GM12891 (cell line): ENCODE data around the gene BRIP1.

Source experiments
- DNase-seq: peaks from one replicate; pipeline ENCODE4 v3.0.0; 2011; ENCODE audit warnings: low spot score; ENCODE audit not compliant: insufficient read length
- FAIRE-seq: peaks from 2 replicates; lab custom pipeline; 2011; peaks lifted over from hg19 to GRCh38; lab: Jason Lieb, UNC
- PAX5 ChIP-seq: IDR thresholded peaks from 2 replicates; pipeline ENCODE4 v1.6.1; 2011; ENCODE audit warnings: low read length, moderate library complexity, mild to moderate bottlenecking; ENCODE audit not compliant: insufficient read depth, severe bottlenecking
- POLR2A ChIP-seq: IDR thresholded peaks from 2 replicates; pipeline ENCODE4 v1.6.1; 2011; ENCODE audit warnings: low read depth, low read length, control low read depth
- POLR2AphosphoS5 ChIP-seq: IDR thresholded peaks from 2 replicates; pipeline ENCODE4 v1.6.1; 2011; ENCODE audit warnings: low read depth, low read length, control low read depth
- POU2F2 ChIP-seq: IDR thresholded peaks from 2 replicates; pipeline ENCODE4 v1.6.1; 2011; ENCODE audit warnings: low read depth, mild to moderate bottlenecking, control low read depth, low read length, moderate library complexity
- SPI1 ChIP-seq: IDR thresholded peaks from 2 replicates; pipeline ENCODE4 v1.6.1; 2011; ENCODE audit warnings: low read depth, low read length, control low read depth
- TAF1 ChIP-seq: IDR thresholded peaks from 2 replicates; pipeline ENCODE4 v1.6.1; 2011; ENCODE audit warnings: low read depth, low read length, control low read depth

The BRIP1 gene

DNA sequence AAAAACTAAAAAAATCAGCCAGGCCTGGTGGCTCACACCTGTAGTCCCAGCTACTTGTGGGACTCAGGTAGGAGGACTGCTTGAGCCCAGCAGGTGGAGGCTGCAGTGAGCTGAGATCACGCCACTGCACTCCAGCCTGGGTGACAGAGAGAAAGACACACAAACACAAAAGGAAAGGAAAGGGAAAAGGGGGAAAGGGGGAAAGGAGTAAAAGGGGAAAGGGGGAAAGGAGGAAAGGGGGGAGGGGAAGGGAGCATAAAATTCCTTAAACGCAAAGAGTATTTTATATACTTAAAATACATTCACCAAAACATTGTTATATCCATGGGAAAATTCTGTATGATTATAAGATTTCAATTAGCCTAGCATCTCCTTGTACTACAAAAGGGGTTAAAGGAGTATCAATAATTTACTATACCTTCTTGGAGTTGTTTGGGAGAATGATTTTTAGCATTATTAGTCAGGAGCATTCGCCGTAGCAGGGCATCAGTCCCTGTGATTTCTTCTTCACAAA, 17.3 kb upstream of the BRIP1 start:
- no peak for TF ChIP-seq POU2F2
- no peak for TF ChIP-seq POLR2AphosphoS5
- no peak for TF ChIP-seq POLR2A
- TF ChIP-seq TAF1 = no peak
- TF ChIP-seq SPI1 = no peak
- no peak for TF ChIP-seq PAX5
- FAIRE-seq = no peak
- DNase-seq = no peak

DNA sequence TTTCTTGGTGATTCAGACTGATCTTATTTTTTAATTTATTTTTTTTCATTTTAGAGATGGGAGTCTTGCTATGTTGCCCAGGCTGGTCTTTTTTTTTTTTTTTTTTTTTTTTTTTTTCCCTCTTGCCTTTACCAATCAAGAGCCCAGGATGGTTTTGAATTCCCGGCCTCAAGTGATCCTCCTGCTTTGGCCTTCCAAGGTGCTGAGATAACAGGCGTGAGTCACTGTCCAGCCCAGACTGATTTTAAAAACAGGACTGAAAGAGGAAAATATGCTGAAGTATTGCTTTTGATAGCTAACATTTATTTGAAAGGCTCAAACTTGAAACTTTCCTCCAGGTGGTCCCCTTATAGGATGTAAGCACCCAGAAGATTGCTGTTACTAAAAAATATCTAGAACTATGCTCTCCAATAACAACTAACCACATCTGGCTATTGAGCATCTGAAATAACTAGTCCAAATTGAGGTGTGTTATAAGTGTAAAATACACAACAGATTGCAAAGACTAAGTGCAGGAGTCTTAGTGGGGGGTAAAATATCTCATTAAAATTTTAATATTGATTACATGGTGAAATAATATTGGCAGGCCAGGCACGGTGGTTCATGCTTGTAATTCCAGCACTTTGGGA, 15.8 kb upstream of the BRIP1 start:
- FAIRE-seq = no peak
- no peak for DNase-seq
- TF ChIP-seq POU2F2 = no peak
- TF ChIP-seq POLR2A = no peak
- no peak for TF ChIP-seq TAF1
- TF ChIP-seq PAX5 = no peak
- no peak for TF ChIP-seq POLR2AphosphoS5

DNA sequence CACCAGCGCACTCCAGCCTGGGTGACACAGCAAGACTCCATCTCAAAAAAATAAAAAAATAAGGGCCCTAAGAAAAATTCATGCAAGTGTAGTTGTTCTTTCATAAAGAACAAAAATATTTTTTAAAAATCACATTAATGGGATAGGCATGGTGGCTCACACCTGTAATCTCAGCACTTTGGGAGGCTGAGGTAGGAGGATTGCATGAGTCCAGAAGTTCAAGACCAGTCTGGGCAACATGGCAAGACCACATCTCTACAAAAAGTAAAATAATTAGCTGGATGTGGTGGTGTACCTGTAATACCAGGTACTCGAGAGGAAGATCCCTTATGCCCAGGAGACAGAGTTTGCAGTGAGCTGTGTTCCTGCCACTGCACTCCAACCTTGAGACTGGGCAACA, 15.2 kb upstream of the BRIP1 start:
- no peak for DNase-seq
- FAIRE-seq = no peak
- TF ChIP-seq POLR2A (no peak), POLR2AphosphoS5 (no peak), POU2F2 (no peak), TAF1 (no peak), PAX5 (no peak), SPI1 (no peak)

DNA sequence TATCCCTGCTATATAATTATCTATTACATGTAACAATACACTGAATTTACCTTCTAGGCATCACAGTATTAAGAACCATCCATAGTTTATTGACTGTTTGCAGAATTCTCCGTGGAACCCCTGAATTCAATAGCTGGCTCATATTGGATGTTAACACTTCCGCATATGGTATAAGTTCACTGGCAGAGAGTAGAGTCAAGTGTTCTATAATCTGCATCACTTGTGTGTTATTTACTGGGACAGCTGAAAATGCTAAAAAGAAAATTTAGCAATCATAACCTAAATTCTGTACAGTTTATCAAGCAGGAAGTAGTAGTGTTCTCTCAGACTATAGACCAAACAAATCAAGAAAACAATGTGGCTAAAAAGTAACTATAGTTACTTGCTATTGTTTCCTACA, 14.5 kb upstream of the BRIP1 start:
- TF ChIP-seq SPI1 (no peak), POU2F2 (no peak), TAF1 (no peak), POLR2AphosphoS5 (no peak), POLR2A (no peak), PAX5 (no peak)
- FAIRE-seq (no peak), DNase-seq (no peak)

DNA sequence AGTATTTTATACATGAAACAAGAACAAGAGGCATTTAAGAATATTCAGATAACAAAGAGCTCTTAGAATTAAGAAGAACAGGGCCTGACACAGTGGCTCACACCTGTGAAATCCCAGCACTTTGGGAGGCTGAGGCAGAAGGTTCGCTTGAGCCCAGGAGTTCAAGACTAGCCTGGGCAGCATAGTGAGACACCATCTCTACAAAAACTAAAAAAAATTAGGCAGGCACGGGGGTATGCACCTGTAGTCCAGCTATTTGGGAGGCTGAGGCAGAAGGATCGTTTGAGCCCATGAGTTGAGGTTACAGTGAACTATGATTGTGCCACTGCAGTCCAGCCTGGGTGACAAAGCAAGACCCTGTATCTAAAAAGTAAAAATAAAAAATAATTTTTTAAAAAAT, 12.5 kb upstream of the BRIP1 start:
- FAIRE-seq = no peak

DNA sequence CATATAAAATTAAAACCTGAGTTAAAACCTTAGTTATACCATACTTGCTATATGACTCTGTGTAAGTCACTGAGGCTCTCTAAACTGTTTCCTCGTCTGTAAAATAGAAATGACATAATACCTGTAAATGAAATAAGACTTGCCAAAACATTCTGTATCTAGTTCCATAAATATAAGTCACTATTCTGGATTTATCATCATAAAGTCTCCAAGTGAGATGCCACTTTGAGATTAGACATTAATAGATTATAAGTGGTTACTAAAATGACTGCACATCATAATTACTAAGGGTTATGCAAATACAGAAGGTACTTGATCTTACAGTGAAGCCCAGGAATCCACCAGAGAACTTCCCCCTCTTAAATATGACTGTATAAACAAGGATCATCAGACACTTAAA, 12.0 kb upstream of the BRIP1 start:
- no peak for TF ChIP-seq TAF1
- no peak for TF ChIP-seq SPI1
- no peak for TF ChIP-seq POLR2A
- TF ChIP-seq POU2F2 = no peak
- TF ChIP-seq PAX5 = no peak
- TF ChIP-seq POLR2AphosphoS5 = no peak
- no peak for FAIRE-seq
- DNase-seq = no peak

More for the DNA sequence above, 12.5 kb upstream of the BRIP1 start:
- TF ChIP-seq POU2F2 (no peak), POLR2A (no peak), SPI1 (no peak), PAX5 (no peak), POLR2AphosphoS5 (no peak)
- no peak for DNase-seq

DNA sequence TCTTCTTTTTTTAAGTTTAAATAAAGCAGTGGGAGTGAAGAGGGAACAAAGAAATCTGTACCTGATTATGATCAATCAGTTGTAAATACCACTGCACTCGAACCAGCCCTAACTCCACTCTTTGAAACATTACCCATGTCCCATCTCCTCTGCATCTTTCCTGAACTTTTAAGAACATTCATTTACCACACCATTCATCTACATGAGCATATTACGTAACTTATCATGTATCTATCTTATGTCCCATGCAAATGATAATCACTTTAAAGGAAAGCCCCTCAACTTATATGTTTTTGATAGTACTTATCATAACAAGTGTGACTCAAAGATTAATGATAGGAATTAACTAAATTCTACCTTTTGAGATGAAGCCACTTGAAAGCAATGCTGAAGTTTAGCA, 10.7 kb upstream of the BRIP1 start:
- no peak for TF ChIP-seq SPI1
- no peak for TF ChIP-seq TAF1
- TF ChIP-seq POU2F2 = no peak
- TF ChIP-seq POLR2A = no peak
- no peak for TF ChIP-seq PAX5
- no peak for TF ChIP-seq POLR2AphosphoS5
- DNase-seq (no peak), FAIRE-seq (no peak)

DNA sequence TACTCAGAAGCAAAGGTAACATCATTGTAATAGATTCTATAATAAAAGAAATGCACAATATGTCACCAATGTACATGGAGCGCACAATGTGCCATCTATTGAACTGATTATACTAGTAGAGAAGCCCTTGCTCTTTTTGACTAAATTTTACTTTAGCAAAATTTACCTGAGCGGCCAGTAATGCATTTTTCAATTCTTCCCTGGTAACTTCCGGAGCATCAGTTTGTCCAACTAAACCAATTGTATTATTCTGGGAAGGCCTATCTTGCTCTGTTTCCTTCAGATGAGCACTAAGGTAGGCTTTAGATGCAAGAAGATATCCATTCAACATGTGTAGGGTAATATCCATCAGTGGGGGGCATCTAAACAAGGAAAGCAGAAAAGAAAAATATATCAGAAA, 8.8 kb upstream of the BRIP1 start:
- no peak for FAIRE-seq
- no peak for TF ChIP-seq PAX5
- TF ChIP-seq TAF1 = no peak
- no peak for TF ChIP-seq POLR2A
- no peak for TF ChIP-seq POU2F2
- DNase-seq = no peak

DNA sequence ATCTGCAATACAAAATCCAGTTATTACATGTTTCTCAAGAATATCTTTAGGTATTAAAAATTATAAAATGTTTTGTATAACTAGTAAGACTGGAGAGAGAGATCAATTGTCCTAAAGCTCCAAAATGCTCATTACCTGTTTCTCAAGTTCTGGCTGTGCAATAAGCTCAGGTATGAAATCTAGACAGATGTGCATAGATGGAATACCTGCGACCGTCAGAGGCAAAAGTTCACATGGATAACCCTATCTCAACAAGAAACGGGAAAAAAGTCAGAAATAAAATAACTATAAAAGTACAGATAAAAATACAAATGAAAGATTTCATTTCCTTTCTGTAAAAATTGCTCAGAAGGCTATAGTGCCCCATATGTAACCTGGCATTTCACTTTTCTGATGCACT, 5.8 kb upstream of the BRIP1 start:
- no peak for FAIRE-seq
- TF ChIP-seq TAF1 (no peak), PAX5 (no peak), SPI1 (no peak), POU2F2 (no peak), POLR2AphosphoS5 (no peak), POLR2A (no peak)
- DNase-seq = no peak

DNA sequence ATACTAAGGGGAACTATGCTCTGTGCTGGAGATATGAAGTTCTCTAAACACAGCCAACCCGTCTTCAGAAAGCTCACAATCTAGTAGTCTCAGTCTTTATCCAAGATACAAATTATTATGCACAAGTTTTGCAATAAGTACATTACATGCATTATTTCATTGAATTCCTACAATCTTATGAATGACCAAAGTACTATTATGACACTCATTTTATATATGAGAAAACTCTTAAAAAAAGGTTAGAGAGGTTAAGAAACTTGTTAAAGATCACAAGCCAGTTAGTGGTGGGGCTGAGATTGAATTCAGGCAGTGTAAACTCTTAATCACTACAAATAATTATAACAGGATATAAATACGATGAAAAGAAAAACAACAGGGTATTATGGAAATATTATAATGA, 4.7 kb upstream of the BRIP1 start:
- FAIRE-seq (no peak), DNase-seq (no peak)
- TF ChIP-seq TAF1 (no peak), POLR2A (no peak), SPI1 (no peak), POLR2AphosphoS5 (no peak), PAX5 (no peak)

DNA sequence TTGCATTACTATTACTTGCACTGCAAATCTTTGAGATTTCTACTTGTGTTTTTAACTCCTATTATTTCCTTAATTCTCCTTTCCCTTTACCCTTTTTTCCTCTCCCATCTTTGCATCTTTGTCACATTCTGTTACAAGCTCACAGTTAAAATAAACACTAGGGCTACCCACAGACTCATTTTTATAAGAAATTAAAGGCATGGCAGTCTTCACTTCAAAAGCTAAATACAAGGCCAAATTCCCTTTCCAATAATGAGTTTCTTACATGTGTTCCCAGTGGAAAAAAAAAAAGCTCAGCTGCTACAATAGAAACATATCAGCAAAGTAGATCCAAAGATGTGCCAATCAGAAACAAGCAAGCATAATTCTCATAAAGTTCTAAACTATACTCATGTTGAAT, 3.7 kb upstream of the BRIP1 start:
- FAIRE-seq = no peak
- no peak for DNase-seq
- TF ChIP-seq TAF1 = no peak
- TF ChIP-seq POU2F2 = no peak
- no peak for TF ChIP-seq POLR2A
- TF ChIP-seq POLR2AphosphoS5 = no peak
- no peak for TF ChIP-seq SPI1
- TF ChIP-seq PAX5 = no peak
